Mesenchymal stem cell (in vitro differentiated cells and primary cell): ENCODE results near the gene PRKG1.

ENCODE experiments used
- DNase-seq: peaks from one replicate; pipeline ENCODE4 v3.0.0-alpha.2; 2013
- H2AFZ ChIP-seq: one replicate; pipeline ENCODE4 v1.6.1; 2013; ENCODE audit warnings: low read depth, mild to moderate bottlenecking, control low read depth, inconsistent platforms, low read length, moderate library complexity
- H2AK5ac ChIP-seq: 2 replicates; pipeline ENCODE4 v1.6.1; 2013; ENCODE audit warnings: low read length, moderate library complexity, mild to moderate bottlenecking, inconsistent platforms; ENCODE audit not compliant: severe bottlenecking
- H2BK120ac ChIP-seq: one replicate; pipeline ENCODE4 v1.6.1; 2013; ENCODE audit warnings: low read depth, mild to moderate bottlenecking, inconsistent platforms, low read length, moderate library complexity
- H2BK12ac ChIP-seq, 2 experiments: one replicate each; pipeline ENCODE4 v1.6.1; 2013; ENCODE audit warnings: inconsistent platforms in 2 of 2, low read length in 2 of 2, mild to moderate bottlenecking in 2 of 2, moderate library complexity in 2 of 2, control low read depth in 1 of 2
- H2BK15ac ChIP-seq: one replicate; pipeline ENCODE4 v1.6.1; 2013; ENCODE audit warnings: mild to moderate bottlenecking, low read depth, inconsistent platforms; ENCODE audit not compliant: poor library complexity, severe bottlenecking
- H2BK5ac ChIP-seq: 2 replicates; pipeline ENCODE4 v1.6.1; 2013; ENCODE audit warnings: low read depth, mild to moderate bottlenecking, low read length, control low read depth, inconsistent platforms; ENCODE audit not compliant: poor library complexity, severe bottlenecking
- H3K14ac ChIP-seq, 2 experiments: one replicate each; pipeline ENCODE4 v1.6.1; 2013; ENCODE audit warnings: inconsistent platforms in 2 of 2, low read length in 2 of 2, control low read depth in 1 of 2, mild to moderate bottlenecking in 1 of 2, moderate library complexity in 1 of 2
- H3K18ac ChIP-seq, 2 experiments: one replicate each; pipeline ENCODE4 v1.6.1; 2013; ENCODE audit warnings: inconsistent platforms in 2 of 2, low read length in 2 of 2, control low read depth in 1 of 2, low read depth in 1 of 2, mild to moderate bottlenecking in 1 of 2
- H3K23ac ChIP-seq, 2 experiments: one replicate each; pipeline ENCODE4 v1.6.1; 2013; ENCODE audit warnings: inconsistent platforms in 2 of 2, low read length in 2 of 2, mild to moderate bottlenecking in 2 of 2, moderate library complexity in 2 of 2, control low read depth in 1 of 2
- H3K27ac ChIP-seq: 2 replicates; pipeline ENCODE4 v1.5.1; 2013; ENCODE audit warnings: mild to moderate bottlenecking, moderate library complexity, low read length, control low read depth, inconsistent platforms; ENCODE audit not compliant: poor library complexity, severe bottlenecking
- H3K27me3 ChIP-seq, 2 experiments: 2 replicates each; pipeline versions ENCODE4 v1.6.1 to v1.7.0; 2013; ENCODE audit warnings: low read length in 2 of 2, mild to moderate bottlenecking in 2 of 2, moderate library complexity in 2 of 2, control low read depth in 1 of 2, inconsistent platforms in 1 of 2; ENCODE audit not compliant: control insufficient read depth in 1 of 2, insufficient read depth in 1 of 2
- H3K36me3 ChIP-seq, 2 experiments: 2 replicates each; pipeline versions ENCODE4 v1.6.1 to v1.7.0; 2013; ENCODE audit warnings: low read length in 2 of 2, control low read depth in 1 of 2, inconsistent platforms in 1 of 2, low read depth in 1 of 2, mild to moderate bottlenecking in 1 of 2; ENCODE audit not compliant: insufficient read depth in 2 of 2, control insufficient read depth in 1 of 2
- H3K4ac ChIP-seq, 2 experiments: one replicate each; pipeline ENCODE4 v1.6.1; 2013; ENCODE audit warnings: inconsistent platforms in 2 of 2, low read length in 2 of 2, mild to moderate bottlenecking in 2 of 2, moderate library complexity in 2 of 2, control low read depth in 1 of 2, low read depth in 1 of 2
- H3K4me1 ChIP-seq: 2 replicates; pipeline ENCODE4 v1.6.1; 2013; ENCODE audit warnings: low read depth, low read length, control low read depth; ENCODE audit not compliant: control insufficient read depth, insufficient read depth
- H3K4me2 ChIP-seq: 2 replicates; pipeline ENCODE4 v1.6.1; 2013; ENCODE audit warnings: low read length, mild to moderate bottlenecking, inconsistent platforms; ENCODE audit not compliant: poor library complexity, severe bottlenecking
- H3K4me3 ChIP-seq, 2 experiments: 2 replicates each; pipeline versions ENCODE4 v1.5.1 to v1.7.0; 2013; ENCODE audit warnings: low read length in 2 of 2, mild to moderate bottlenecking in 2 of 2, control low read depth in 1 of 2, low read depth in 1 of 2; ENCODE audit not compliant: insufficient read depth in 1 of 2
- H3K79me1 ChIP-seq: replicated peaks from 2 replicates; pipeline ENCODE4 v1.6.1; 2013; ENCODE audit warnings: mild to moderate bottlenecking, control low read depth, low read length, inconsistent platforms; ENCODE audit not compliant: poor library complexity, severe bottlenecking
- H3K9ac ChIP-seq: 2 replicates; pipeline ENCODE4 v1.7.0; 2013; ENCODE audit warnings: mild to moderate bottlenecking, low read length, moderate library complexity
- H3K9me3 ChIP-seq: 2 replicates; pipeline ENCODE4 v1.7.0; 2013; ENCODE audit warnings: mild to moderate bottlenecking, low read length; ENCODE audit not compliant: control insufficient read depth
- H4K8ac ChIP-seq: one replicate; pipeline ENCODE4 v1.6.1; 2013; ENCODE audit warnings: inconsistent platforms, mild to moderate bottlenecking, low read length, moderate library complexity
- H4K91ac ChIP-seq: one replicate; pipeline ENCODE4 v1.6.1; 2013; ENCODE audit warnings: mild to moderate bottlenecking, low read length, inconsistent platforms
- WGBS: methylation state at CpG from one replicate; pipeline ENCODE4 v1.1.7; 2013; ENCODE audit warnings: mixed read lengths; 5-methylcytosine and 5-hydroxymethylcytosine counted together

Gene PRKG1

GRCh38 chr10:51031950-51032349, 42.3 kb upstream of the PRKG1 start:
- no peak for DNase-seq
- no peak overlapping the region for H2BK12ac ChIP-seq
- H3K23ac ChIP-seq, result no peak overlapping the region
- no peak overlapping the region for H3K18ac ChIP-seq
- H2BK15ac ChIP-seq, result no peak overlapping the region
- no peak overlapping the region for H2AK5ac ChIP-seq
- H3K9me3 ChIP-seq, result no peaks in the 10 kb centered on the region
- no peaks in the 10 kb centered on the region for H3K79me1 ChIP-seq
- H2AFZ ChIP-seq, result no peak overlapping the region
- H3K4me3 ChIP-seq, result no peak overlapping the region
- no peak overlapping the region for H3K27ac ChIP-seq
- H4K91ac ChIP-seq, result no peak overlapping the region
- no peak overlapping the region for H2BK5ac ChIP-seq
- H3K36me3 ChIP-seq, result no peaks in the 10 kb centered on the region
- H4K8ac ChIP-seq, result no peak overlapping the region
- H3K9ac ChIP-seq, result no peak overlapping the region
- H3K4ac ChIP-seq, result no peak overlapping the region
- H2BK120ac ChIP-seq, result no peak overlapping the region
- H3K14ac ChIP-seq, result no peak overlapping the region
- no peak overlapping the region for H3K4me2 ChIP-seq
- H3K27me3 ChIP-seq, result no peaks in the 10 kb centered on the region
- no peaks in the 10 kb centered on the region for H3K4me1 ChIP-seq

DNA sequence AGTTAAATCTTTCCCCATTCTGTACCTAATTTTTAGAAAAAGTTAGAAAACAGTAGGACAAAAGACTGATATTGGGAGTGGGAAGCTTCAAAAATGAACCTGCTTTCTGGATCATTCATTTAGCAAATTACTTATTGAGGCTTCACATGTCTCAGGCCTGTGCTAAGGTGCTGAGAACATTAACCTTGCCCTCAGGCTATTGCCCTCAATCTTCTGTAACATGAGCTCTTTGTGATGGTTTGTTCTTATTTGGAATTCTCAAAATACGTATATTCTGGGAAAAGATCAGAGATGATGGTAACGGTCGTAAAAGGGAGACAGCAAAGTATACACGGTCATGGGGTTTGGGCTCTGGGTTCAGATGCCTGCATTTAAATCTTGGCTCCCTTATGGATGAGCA, 39.5 kb upstream of the PRKG1 start:
- no peaks in the 10 kb centered on the region for H3K27me3 ChIP-seq
- 93% methylated on average over 4 of the region's 4 CpGs for WGBS

DNA sequence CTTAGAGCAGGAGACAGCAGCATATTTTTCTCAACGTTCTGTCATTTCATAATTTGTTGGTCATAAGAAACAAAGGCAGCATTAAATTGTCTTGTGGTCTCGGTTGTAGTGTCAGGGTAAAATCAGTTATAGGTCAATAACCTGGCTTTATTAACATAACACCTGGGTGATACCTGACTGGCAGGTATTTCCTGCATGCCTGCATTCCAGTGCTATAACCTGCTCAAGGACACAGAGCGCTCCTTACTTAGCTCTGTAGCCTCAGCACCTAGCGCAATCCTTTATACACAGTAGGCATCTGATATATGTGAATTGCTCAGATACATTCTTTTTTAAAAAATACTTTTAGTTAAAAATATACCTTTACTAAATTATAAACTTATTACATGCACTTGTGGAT, 38.9 kb upstream of the PRKG1 start:
- no peaks in the 10 kb centered on the region for H3K27me3 ChIP-seq
- no peak overlapping the region for H2BK120ac ChIP-seq
- H3K4me1 ChIP-seq, result no peaks in the 10 kb centered on the region
- no peak overlapping the region for H2AK5ac ChIP-seq
- H4K91ac ChIP-seq, result no peak overlapping the region
- no peak overlapping the region for H3K4me3 ChIP-seq
- H2AFZ ChIP-seq, result no peak overlapping the region
- H2BK15ac ChIP-seq, result no peak overlapping the region
- no peak overlapping the region for H3K27ac ChIP-seq
- no peak overlapping the region for H3K18ac ChIP-seq
- H3K23ac ChIP-seq, result no peak overlapping the region
- H3K79me1 ChIP-seq, result no peaks in the 10 kb centered on the region
- no peak overlapping the region for H2BK5ac ChIP-seq
- no peak overlapping the region for H4K8ac ChIP-seq
- H3K4ac ChIP-seq, result no peak overlapping the region
- no peak overlapping the region for H3K4me2 ChIP-seq
- 95% methylated on average over 3 of the region's 4 CpGs for WGBS
- no peaks in the 10 kb centered on the region for H3K36me3 ChIP-seq
- DNase-seq, result no peak
- H3K14ac ChIP-seq, result no peak overlapping the region
- no peak overlapping the region for H2BK12ac ChIP-seq
- H3K9ac ChIP-seq, result no peak overlapping the region
- no peaks in the 10 kb centered on the region for H3K9me3 ChIP-seq

More for the DNA sequence above, 39.5 kb upstream of the PRKG1 start:
- Histone ChIP-seq H3K4ac (no peak overlapping the region), H3K23ac (no peak overlapping the region), H3K9ac (no peak overlapping the region), H3K18ac (no peak overlapping the region), H3K4me1 (no peaks in the 10 kb centered on the region), H2BK12ac (no peak overlapping the region), H4K8ac (no peak overlapping the region), H2AK5ac (no peak overlapping the region), H3K27ac (no peak overlapping the region), H3K4me2 (no peak overlapping the region), H2AFZ (no peak overlapping the region), H2BK120ac (no peak overlapping the region), H3K4me3 (no peak overlapping the region), H2BK5ac (no peak overlapping the region), H3K9me3 (no peaks in the 10 kb centered on the region), H2BK15ac (no peak overlapping the region), H3K79me1 (no peaks in the 10 kb centered on the region), H3K36me3 (no peaks in the 10 kb centered on the region), H4K91ac (no peak overlapping the region), H3K14ac (no peak overlapping the region)
- no peak for DNase-seq

- Histone ChIP-seq H3K4me3 (no peak overlapping the region), H2BK5ac (no peak overlapping the region), H2AFZ (no peak overlapping the region), H3K14ac (no peak overlapping the region), H3K4me2 (no peak overlapping the region), H3K27me3 (no peaks in the 10 kb centered on the region), H3K27ac (no peak overlapping the region), H3K4ac (no peak overlapping the region), H4K91ac (no peak overlapping the region), H2BK15ac (no peak overlapping the region), H2BK12ac (no peak overlapping the region), H3K9me3 (no peaks in the 10 kb centered on the region), H3K23ac (no peak overlapping the region), H4K8ac (no peak overlapping the region), H3K36me3 (no peaks in the 10 kb centered on the region), H3K18ac (no peak overlapping the region), H3K9ac (no peak overlapping the region), H3K79me1 (no peaks in the 10 kb centered on the region), H2BK120ac (no peak overlapping the region), H2AK5ac (no peak overlapping the region), H3K4me1 (no peaks in the 10 kb centered on the region)
- no peak for DNase-seq
- 100% methylated on average over 1 of the region's 2 CpGs for WGBS
These were observed 28.4 kb upstream of the PRKG1 start for GRCh38 chr10:51045871-51046270.
